Body of pancreas (tissue), 4 donors: ENCODE results near the gene NUDT9.

Experiments used
- CTCF ChIP-seq, 7 experiments: fragments of 450-650 bp in 4 of 7; fragments of 200-600 bp in 3 of 7; sonication (generic) in 3 of 7; IDR thresholded peaks; one replicate each; pipeline ENCODE4 v1.5.1; 2016 to 2019; ENCODE audit warnings: antibody characterized with exemption in 7 of 7
- POLR2A ChIP-seq, 3 donors: fragments of 450-650 bp; IDR thresholded peaks; one replicate each; pipeline ENCODE4 v1.6.1; 2016; ENCODE audit warnings: antibody characterized with exemption in 3 of 3, mild to moderate bottlenecking in 2 of 3

DNA sequence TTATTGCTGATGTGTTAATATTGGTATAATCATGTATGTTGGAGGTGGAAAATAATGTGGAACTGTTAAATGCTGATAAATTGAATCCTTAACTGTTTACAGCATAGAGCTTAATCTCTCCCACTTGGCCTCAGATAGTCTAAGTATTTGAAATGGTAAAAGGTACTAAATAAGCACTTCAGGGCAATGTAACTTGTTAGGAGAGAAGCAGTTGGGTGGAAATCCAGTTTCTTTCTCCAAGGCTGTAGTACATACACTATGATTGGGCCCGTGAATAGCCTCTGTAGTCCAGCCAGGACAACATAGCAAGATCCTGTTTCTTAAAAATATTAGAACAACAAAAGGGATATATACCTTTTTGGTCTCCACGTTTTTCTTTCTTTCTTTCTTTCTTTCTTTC, 39.7 kb downstream of the NUDT9 start:
- no peak for TF ChIP-seq CTCF (IDR thresholded peaks at IDR 0.05)
- TF ChIP-seq POLR2A (IDR thresholded peaks at IDR 0.05), result no peak
